ENCODE results near the gene RGN. TPM values are rescaled to one million over a fixed set of nuclear protein-coding genes. Genes with fewer than 3 reads are reported as not detected.
"Not testable (repeated sequence)": the region's sequence is repeated elsewhere in the genome, so short reads cannot be mapped to it uniquely, and the experiment has no call there.

The RGN gene
- total RNA-seq, 1 experiment from 2014 or later = 1.8 TPM

GRCh38 chrX:47112316-47112954 lies 34.2 kb downstream of the RGN start:
- CTCF ChIA-PET = no interaction called here

GRCh38 chrX:47116551-47117110 lies 38.4 kb downstream of the RGN start:
- H3K27me3 ChIP-seq (replicated peaks; ENCODE audit: insufficient read depth, low read depth, low read length, poor library complexity); POLR2A ChIA-PET (ENCODE audit: low non-redundant PET); H3K4me1 ChIP-seq (ENCODE audit: insufficient read depth, low read length, poor library complexity, severe bottlenecking); H3K9me3 ChIP-seq (ENCODE audit: low read depth, low read length, poor library complexity, severe bottlenecking); BruUV-seq (replicated peaks); CTCF ChIA-PET; DNase-seq (ENCODE audit: low spot score); H3K27ac ChIP-seq (ENCODE audit: low read depth, low read length, poor library complexity, severe bottlenecking); H3K4me3 ChIP-seq (ENCODE audit: low read depth, low read length, poor library complexity, severe bottlenecking); H3K36me3 ChIP-seq (ENCODE audit: insufficient read depth, low read length, poor library complexity, severe bottlenecking); intact Hi-C loops (cut with micrococcal nuclease; ENCODE audit: unreplicated experiment): not testable (repeated sequence)

More at GRCh38 chrX:47112316-47112954, 34.2 kb downstream of the RGN start:
- H3K4me1 ChIP-seq (ENCODE audit: insufficient read depth, low read length, poor library complexity, severe bottlenecking) = no peaks in the 10 kb centered on the region
- BruUV-seq (replicated peaks) = no TSS peak
- H3K36me3 ChIP-seq (ENCODE audit: insufficient read depth, low read length, poor library complexity, severe bottlenecking) = no peaks in the 10 kb centered on the region
- H3K27me3 ChIP-seq (replicated peaks; ENCODE audit: insufficient read depth, low read depth, low read length, poor library complexity) = no peaks in the 10 kb centered on the region
- TF ChIP-seq EZH2 (IDR thresholded peaks at IDR 0.05; ENCODE audit: borderline replicate concordance, low read depth, low read length, poor library complexity, severe bottlenecking) (no peak), CTCF (conservative IDR thresholded peaks at IDR 0.05; ENCODE audit: low read depth, low read length) (no peak)
- no peak overlapping the region for H3K27ac ChIP-seq (ENCODE audit: low read depth, low read length, poor library complexity, severe bottlenecking)
- H3K9me3 ChIP-seq (ENCODE audit: low read depth, low read length, poor library complexity, severe bottlenecking) = no peaks in the 10 kb centered on the region
- POLR2A ChIA-PET (ENCODE audit: low non-redundant PET) = interaction anchor here (0.5 kb wide), 1 partner anchor 238 kb away, joined by 8 read pairs; no protein-coding TSS in a partner anchor
- no peak for DNase-seq (ENCODE audit: low spot score)
- intact Hi-C loops (cut with micrococcal nuclease; ENCODE audit: unreplicated experiment) = no loop called here
- H3K4me3 ChIP-seq (ENCODE audit: low read depth, low read length, poor library complexity, severe bottlenecking) = no peak overlapping the region

- BruUV-seq (replicated peaks); intact Hi-C loops (cut with micrococcal nuclease; ENCODE audit: unreplicated experiment); H3K4me1 ChIP-seq (ENCODE audit: insufficient read depth, low read length, poor library complexity, severe bottlenecking); CTCF ChIA-PET; POLR2A ChIA-PET (ENCODE audit: low non-redundant PET); H3K4me3 ChIP-seq (ENCODE audit: low read depth, low read length, poor library complexity, severe bottlenecking); H3K27ac ChIP-seq (ENCODE audit: low read depth, low read length, poor library complexity, severe bottlenecking); DNase-seq (ENCODE audit: low spot score); H3K27me3 ChIP-seq (replicated peaks; ENCODE audit: insufficient read depth, low read depth, low read length, poor library complexity); H3K9me3 ChIP-seq (ENCODE audit: low read depth, low read length, poor library complexity, severe bottlenecking); H3K36me3 ChIP-seq (ENCODE audit: insufficient read depth, low read length, poor library complexity, severe bottlenecking): not testable (repeated sequence)
Observed at GRCh38 chrX:47124466-47124865, 46.2 kb downstream of the RGN start.

GRCh38 chrX:47129157-47129898 lies 51.1 kb downstream of the RGN start:
- Histone ChIP-seq H3K27ac (ENCODE audit: low read depth, low read length, poor library complexity, severe bottlenecking) (peak overlapping the region; percentile 17), H3K9me3 (ENCODE audit: low read depth, low read length, poor library complexity, severe bottlenecking) (no peaks in the 10 kb centered on the region), H3K4me3 (ENCODE audit: low read depth, low read length, poor library complexity, severe bottlenecking) (peak overlapping the region; percentile 50), H3K36me3 (ENCODE audit: insufficient read depth, low read length, poor library complexity, severe bottlenecking) (no peaks in the 10 kb centered on the region), H3K4me1 (ENCODE audit: insufficient read depth, low read length, poor library complexity, severe bottlenecking) (no peaks in the 10 kb centered on the region), H3K27me3 (replicated peaks; ENCODE audit: insufficient read depth, low read depth, low read length, poor library complexity) (no peaks in the 10 kb centered on the region)
- DNase-seq (ENCODE audit: low spot score) = peak; percentile 96
- intact Hi-C loops (cut with micrococcal nuclease; ENCODE audit: unreplicated experiment) = no loop called here
- ChIA-PET POLR2A (ENCODE audit: low non-redundant PET) (no interaction called here), CTCF (no interaction called here)
- no peak for TF ChIP-seq EZH2 (IDR thresholded peaks at IDR 0.05; ENCODE audit: borderline replicate concordance, low read depth, low read length, poor library complexity, severe bottlenecking)
- BruUV-seq (replicated peaks) = no TSS peak
